GM21528 (cell line): ENCODE data around the gene SPARCL1.

ENCODE experiments used
- ATAC-seq: cut with Tn5 transposase; IDR thresholded peaks from one replicate; pipeline ENCODE4 v1.9.1; 2021; ENCODE audit warnings: mild to moderate bottlenecking, moderate library complexity; ENCODE audit not compliant: unreplicated experiment, low FRiP score

Gene SPARCL1

GRCh38 chr4:87541956-87542709, 13.0 kb upstream of the SPARCL1 start:
- no peak for ATAC-seq

GRCh38 chr4:87541521-87541920, 12.3 kb upstream of the SPARCL1 start:
- ATAC-seq = no peak

- no peak for ATAC-seq
These were observed 11.2 kb upstream of the SPARCL1 start for GRCh38 chr4:87540146-87541058.

GRCh38 chr4:87532907-87533306, 3.7 kb upstream of the SPARCL1 start:
- no peak for ATAC-seq

GRCh38 chr4:87532109-87532508, 2.9 kb upstream of the SPARCL1 start:
- no peak for ATAC-seq

- no peak for ATAC-seq
These were observed 2.4 kb upstream of the SPARCL1 start for GRCh38 chr4:87531621-87532020.

GRCh38 chr4:87530868-87531267, 1.7 kb upstream of the SPARCL1 start:
- no peak for ATAC-seq

- no peak for ATAC-seq
These were observed 1.1 kb upstream of the SPARCL1 start for GRCh38 chr4:87530229-87530628.

GRCh38 chr4:87527431-87528220, 1.6 kb downstream of the SPARCL1 start:
- ATAC-seq = no peak

- no peak for ATAC-seq
These were observed 3.4 kb downstream of the SPARCL1 start for GRCh38 chr4:87525636-87526295.

GRCh38 chr4:87524456-87524855, 4.7 kb downstream of the SPARCL1 start:
- no peak for ATAC-seq

- ATAC-seq = no peak
These were observed 5.9 kb downstream of the SPARCL1 start for GRCh38 chr4:87523307-87523706.

- no peak for ATAC-seq
These were observed 7.3 kb downstream of the SPARCL1 start for GRCh38 chr4:87521757-87522374.

GRCh38 chr4:87521319-87521718, 7.9 kb downstream of the SPARCL1 start:
- no peak for ATAC-seq

- no peak for ATAC-seq
These were observed 11.6 kb downstream of the SPARCL1 start for GRCh38 chr4:87517621-87518020.

GRCh38 chr4:87516683-87517082, 12.5 kb downstream of the SPARCL1 start:
- no peak for ATAC-seq

GRCh38 chr4:87512400-87512799, 16.8 kb downstream of the SPARCL1 start:
- no peak for ATAC-seq

GRCh38 chr4:87511500-87511899, 17.7 kb downstream of the SPARCL1 start:
- no peak for ATAC-seq

GRCh38 chr4:87510747-87511146, 18.4 kb downstream of the SPARCL1 start:
- ATAC-seq = no peak
